SK-N-SH treated with all-trans-retinoic acid at 6 μM for 48 hours (cell line): ENCODE measurements around the gene CDA.

Source experiments
- ARNTL ChIP-seq: fragments of 450-650 bp; formaldehyde crosslinking; IDR thresholded peaks from 2 replicates; pipeline ENCODE4 v1.5.0; 2020; ENCODE audit warnings: low read depth, mild to moderate bottlenecking, moderate library complexity, borderline replicate concordance
- BACH2 ChIP-seq: fragments of 250-450 bp; sonication (Bioruptor Pico); IDR thresholded peaks from 2 replicates; pipeline ENCODE4 v1.9.0; 2021; ENCODE audit warnings: mild to moderate bottlenecking, borderline replicate concordance
- CSDC2 ChIP-seq: fragments of 250-450 bp; sonication (Bioruptor Pico); IDR thresholded peaks from 2 replicates; pipeline ENCODE4 v1.5.0; 2020; ENCODE audit warnings: mild to moderate bottlenecking, moderate library complexity
- ESRRG ChIP-seq: fragments of 250-450 bp; sonication (Bioruptor Pico); IDR thresholded peaks from 2 replicates; pipeline ENCODE4 v1.6.1; 2021; ENCODE audit warnings: mild to moderate bottlenecking
- GLIS3 ChIP-seq: fragments of 250-450 bp; sonication (Bioruptor Pico); IDR thresholded peaks from 2 replicates; pipeline ENCODE4 v1.5.0; 2020; ENCODE audit warnings: mild to moderate bottlenecking, moderate library complexity
- ISL1 ChIP-seq: fragments of 250-450 bp; sonication (Bioruptor Pico); IDR thresholded peaks from 2 replicates; pipeline ENCODE4 v2.1.2; 2022; ENCODE audit warnings: mild to moderate bottlenecking, moderate library complexity
- PPARA ChIP-seq: fragments of 250-450 bp; sonication (Bioruptor Pico); IDR thresholded peaks from 2 replicates; pipeline ENCODE4 v1.5.0; 2020; ENCODE audit warnings: mild to moderate bottlenecking, borderline replicate concordance
- RARB ChIP-seq: fragments of 250-450 bp; sonication (Bioruptor Pico); IDR thresholded peaks from 2 replicates; pipeline ENCODE4 v1.8.0; 2021; ENCODE audit warnings: mild to moderate bottlenecking, moderate library complexity
- TCF4 ChIP-seq: fragments of 250-450 bp; sonication (Bioruptor Pico); IDR thresholded peaks from 2 replicates; pipeline ENCODE4 v1.8.0; 2021; ENCODE audit warnings: mild to moderate bottlenecking, moderate library complexity, borderline replicate concordance
- ZC3H10 ChIP-seq: fragments of 250-450 bp; sonication (Bioruptor Pico); IDR thresholded peaks from 2 replicates; pipeline ENCODE4 v1.5.1; 2021; ENCODE audit warnings: mild to moderate bottlenecking, moderate library complexity
- ZFP3 ChIP-seq: fragments of 250-450 bp; sonication (Bioruptor Pico); IDR thresholded peaks from 2 replicates; pipeline ENCODE4 v1.5.0; 2020; ENCODE audit warnings: mild to moderate bottlenecking, moderate library complexity
- TF ChIP-seq, protein P1 (sequence below): fragments of 250-450 bp; sonication (Bioruptor Pico); IDR thresholded peaks from 2 replicates; pipeline ENCODE4 v1.5.0; 2020; ENCODE audit warnings: mild to moderate bottlenecking, moderate library complexity
- TF ChIP-seq, protein P2 (sequence below): fragments of 250-450 bp; sonication (Bioruptor Pico); IDR thresholded peaks from 2 replicates; pipeline ENCODE4 v1.8.0; 2020; ENCODE audit warnings: mild to moderate bottlenecking, moderate library complexity, borderline replicate concordance

- TF ChIP-seq PPARA (CRISPR knock-in tag) (no peak), RARB (CRISPR knock-in tag) (no peak), GLIS3 (CRISPR knock-in tag) (no peak), TCF4 (CRISPR knock-in tag) (no peak), ESRRG (no peak), CSDC2 (no peak), BACH2 (CRISPR knock-in tag) (no peak), ZC3H10 (CRISPR knock-in tag) (no peak), ZFP3 (CRISPR knock-in tag) (no peak), ARNTL (CRISPR knock-in tag) (no peak), ISL1 (CRISPR knock-in tag) (no peak)
- TF ChIP-seq, protein P1, sequence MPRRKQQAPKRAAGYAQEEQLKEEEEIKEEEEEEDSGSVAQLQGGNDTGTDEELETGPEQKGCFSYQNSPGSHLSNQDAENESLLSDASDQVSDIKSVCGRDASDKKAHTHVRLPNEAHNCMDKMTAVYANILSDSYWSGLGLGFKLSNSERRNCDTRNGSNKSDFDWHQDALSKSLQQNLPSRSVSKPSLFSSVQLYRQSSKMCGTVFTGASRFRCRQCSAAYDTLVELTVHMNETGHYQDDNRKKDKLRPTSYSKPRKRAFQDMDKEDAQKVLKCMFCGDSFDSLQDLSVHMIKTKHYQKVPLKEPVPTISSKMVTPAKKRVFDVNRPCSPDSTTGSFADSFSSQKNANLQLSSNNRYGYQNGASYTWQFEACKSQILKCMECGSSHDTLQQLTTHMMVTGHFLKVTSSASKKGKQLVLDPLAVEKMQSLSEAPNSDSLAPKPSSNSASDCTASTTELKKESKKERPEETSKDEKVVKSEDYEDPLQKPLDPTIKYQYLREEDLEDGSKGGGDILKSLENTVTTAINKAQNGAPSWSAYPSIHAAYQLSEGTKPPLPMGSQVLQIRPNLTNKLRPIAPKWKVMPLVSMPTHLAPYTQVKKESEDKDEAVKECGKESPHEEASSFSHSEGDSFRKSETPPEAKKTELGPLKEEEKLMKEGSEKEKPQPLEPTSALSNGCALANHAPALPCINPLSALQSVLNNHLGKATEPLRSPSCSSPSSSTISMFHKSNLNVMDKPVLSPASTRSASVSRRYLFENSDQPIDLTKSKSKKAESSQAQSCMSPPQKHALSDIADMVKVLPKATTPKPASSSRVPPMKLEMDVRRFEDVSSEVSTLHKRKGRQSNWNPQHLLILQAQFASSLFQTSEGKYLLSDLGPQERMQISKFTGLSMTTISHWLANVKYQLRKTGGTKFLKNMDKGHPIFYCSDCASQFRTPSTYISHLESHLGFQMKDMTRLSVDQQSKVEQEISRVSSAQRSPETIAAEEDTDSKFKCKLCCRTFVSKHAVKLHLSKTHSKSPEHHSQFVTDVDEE (CRISPR knock-in tag): no peak
- TF ChIP-seq, protein P2, sequence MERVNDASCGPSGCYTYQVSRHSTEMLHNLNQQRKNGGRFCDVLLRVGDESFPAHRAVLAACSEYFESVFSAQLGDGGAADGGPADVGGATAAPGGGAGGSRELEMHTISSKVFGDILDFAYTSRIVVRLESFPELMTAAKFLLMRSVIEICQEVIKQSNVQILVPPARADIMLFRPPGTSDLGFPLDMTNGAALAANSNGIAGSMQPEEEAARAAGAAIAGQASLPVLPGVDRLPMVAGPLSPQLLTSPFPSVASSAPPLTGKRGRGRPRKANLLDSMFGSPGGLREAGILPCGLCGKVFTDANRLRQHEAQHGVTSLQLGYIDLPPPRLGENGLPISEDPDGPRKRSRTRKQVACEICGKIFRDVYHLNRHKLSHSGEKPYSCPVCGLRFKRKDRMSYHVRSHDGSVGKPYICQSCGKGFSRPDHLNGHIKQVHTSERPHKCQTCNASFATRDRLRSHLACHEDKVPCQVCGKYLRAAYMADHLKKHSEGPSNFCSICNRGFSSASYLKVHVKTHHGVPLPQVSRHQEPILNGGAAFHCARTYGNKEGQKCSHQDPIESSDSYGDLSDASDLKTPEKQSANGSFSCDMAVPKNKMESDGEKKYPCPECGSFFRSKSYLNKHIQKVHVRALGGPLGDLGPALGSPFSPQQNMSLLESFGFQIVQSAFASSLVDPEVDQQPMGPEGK: no peak
Measured at GRCh38 chr1:20551161-20551560, 37.7 kb upstream of the CDA start.
